ENCODE measurements around the gene EGFLAM. TPM values are rescaled to one million over a fixed set of nuclear protein-coding genes. Genes with fewer than 3 reads are reported as not detected.
A peak's percentile ranks its signal among the peaks of the same experiment; 100 is the strongest.

Gene EGFLAM
- total and polyA plus RNA-seq, 9 of the 15 experiments (the other 6 are each of a cell fraction or from before 2014, with no cell fraction given): 0.09 to 2.5 (median 1.0) TPM

DNA sequence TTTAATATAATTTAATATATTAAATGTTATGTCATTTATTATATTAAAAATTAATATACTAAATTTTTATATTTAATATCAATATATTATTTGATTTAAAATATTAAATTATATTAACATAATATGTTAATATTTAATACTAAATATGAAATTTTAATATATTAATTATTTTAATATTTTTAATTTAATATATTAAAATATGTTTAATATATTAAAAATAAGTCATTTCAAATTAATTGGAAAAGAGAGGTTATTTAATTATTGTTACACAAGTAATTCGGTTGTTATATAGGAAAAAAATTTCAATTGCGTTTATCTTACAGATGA lies 183.9 kb downstream of the EGFLAM start:
- Histone ChIP-seq H3K9me3 (replicated peaks; ENCODE audit: control insufficient read depth, insufficient read depth, low read depth, low read length) (no peaks in the 10 kb centered on the region), H3K4me2 (ENCODE audit: insufficient read depth, low read length) (no peak overlapping the region), H3K4me3 (no peak overlapping the region), H3K79me2 (ENCODE audit: control insufficient read depth, insufficient read depth, low read length) (no peaks in the 10 kb centered on the region), H3K4me1 (replicated peaks in 1 of 2; ENCODE audit: control insufficient read depth in 2 of 2, insufficient read depth in 2 of 2, low read length in 2 of 2) (peaks cover 0 to 6% of the 10 kb centered on the region in 2 experiments; a peak in 1 of 5 replicates), H3K9ac (ENCODE audit: insufficient read depth in 1 of 2, low read depth in 2 of 2, low read length in 2 of 2) (no peak overlapping the region), H4K20me1 (replicated peaks; ENCODE audit: control insufficient read depth, insufficient read depth, low read length) (no peaks in the 10 kb centered on the region), H3K36me3 (ENCODE audit: control insufficient read depth, insufficient read depth, low read length) (no peaks in the 10 kb centered on the region), H3K27ac (ENCODE audit: extremely low read depth, low read depth, low read length) (no peak overlapping the region), H3K9me1 (ENCODE audit: control insufficient read depth, insufficient read depth, low read length) (no peaks in the 10 kb centered on the region), H3K27me3 (ENCODE audit: control insufficient read depth in 2 of 2, insufficient read depth in 2 of 2, low read length in 2 of 2) (peaks cover 8 to 30% of the 10 kb centered on the region in 2 experiments; a peak in 3 of 5 replicates), H2AFZ (ENCODE audit: low read depth, low read length) (no peak overlapping the region)
- no peak for DNase-seq (ENCODE audit: extremely low read depth in 1 of 4, low spot score in 3 of 4)
- TF ChIP-seq ZNF696 (CRISPR knock-in tag; conservative IDR thresholded peaks at IDR 0.05): no peak
- peak; percentile 56; the same call in 1 of the 2 replicates for TF ChIP-seq ZNF274 (IDR thresholded peaks at IDR 0.05; ENCODE audit: borderline replicate concordance, low read depth, low read length)
- FAIRE-seq: no peak
- no TSS peak for BruUV-seq (replicated peaks)
- ATAC-seq: no peak
- intact Hi-C loops (cut with micrococcal nuclease) (loop anchor here (10.0 kb wide), 1 partner anchor 643 kb away; no protein-coding TSS in a partner anchor), in situ Hi-C loops (cut with MboI) (no loop called here)
- 7% methylated on average over 2 of the region's 2 CpGs for WGBS (ENCODE audit: insufficient coverage, low coverage, missing lambda C conversion rate)
- POLR2A ChIA-PET: interaction anchor here (0.6 to 1.2 kb wide), 8 partner anchors 8 to 368 kb away, joined by 3 to 8 read pairs (median 4); no protein-coding TSS in a partner anchor
- CTCF ChIA-PET (ENCODE audit: low intra/inter-chr PET ratio): interaction anchor here (0.6 to 2.1 kb wide), 5 partner anchors 109 to 480 kb away, joined by 3 to 19 read pairs (median 5); no protein-coding TSS in a partner anchor

DNA sequence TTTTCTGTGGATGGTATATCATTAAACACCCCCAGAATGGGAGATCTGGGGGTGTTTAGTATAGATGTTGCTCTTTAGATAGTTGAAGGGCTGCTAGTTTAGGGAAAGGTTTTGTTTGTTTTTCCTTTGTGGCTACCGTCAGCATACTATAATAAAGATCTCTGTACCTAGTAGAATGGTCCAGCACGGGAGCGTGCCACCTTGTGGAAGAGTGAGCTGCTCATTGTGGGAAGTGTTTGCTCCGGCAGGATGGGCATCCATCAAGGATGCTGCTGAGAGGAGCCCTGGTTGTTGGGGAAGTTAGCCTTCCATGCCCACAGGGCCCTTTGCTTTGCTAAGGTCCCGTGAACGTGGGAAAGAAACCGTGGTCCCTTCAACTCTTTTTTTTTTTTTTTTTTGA lies 185.0 kb downstream of the EGFLAM start:
- peaks cover 4 to 25% of the 10 kb centered on the region in 2 experiments; a peak in 4 of 5 replicates for H3K27me3 ChIP-seq (ENCODE audit: control insufficient read depth in 2 of 2, insufficient read depth in 2 of 2, low read length in 2 of 2)
- no peaks in the 10 kb centered on the region for H3K79me2 ChIP-seq (ENCODE audit: control insufficient read depth, insufficient read depth, low read length)
- H3K36me3 ChIP-seq (ENCODE audit: control insufficient read depth, insufficient read depth, low read length): no peaks in the 10 kb centered on the region
- no peak for FAIRE-seq
- 0 out of 4 replicates have a peak, but pooled peaks of 1 of the 2 experiments have one; percentile 13 for TF ChIP-seq RAD21 (CRISPR knock-in tag; conservative IDR thresholded peaks at IDR 0.05 in 1 of 2, IDR thresholded peaks at IDR 0.05 in 1 of 2)
- peak in 1 of 2 experiments; percentile 45; a peak in 1 of 4 replicates for TF ChIP-seq RCOR1 (IDR thresholded peaks at IDR 0.05; ENCODE audit: borderline replicate concordance in 1 of 2, low read depth in 2 of 2, low read length in 2 of 2)
- no peak for TF ChIP-seq RHOXF2B (CRISPR knock-in tag; conservative IDR thresholded peaks at IDR 0.05)
- TF ChIP-seq, protein P1, sequence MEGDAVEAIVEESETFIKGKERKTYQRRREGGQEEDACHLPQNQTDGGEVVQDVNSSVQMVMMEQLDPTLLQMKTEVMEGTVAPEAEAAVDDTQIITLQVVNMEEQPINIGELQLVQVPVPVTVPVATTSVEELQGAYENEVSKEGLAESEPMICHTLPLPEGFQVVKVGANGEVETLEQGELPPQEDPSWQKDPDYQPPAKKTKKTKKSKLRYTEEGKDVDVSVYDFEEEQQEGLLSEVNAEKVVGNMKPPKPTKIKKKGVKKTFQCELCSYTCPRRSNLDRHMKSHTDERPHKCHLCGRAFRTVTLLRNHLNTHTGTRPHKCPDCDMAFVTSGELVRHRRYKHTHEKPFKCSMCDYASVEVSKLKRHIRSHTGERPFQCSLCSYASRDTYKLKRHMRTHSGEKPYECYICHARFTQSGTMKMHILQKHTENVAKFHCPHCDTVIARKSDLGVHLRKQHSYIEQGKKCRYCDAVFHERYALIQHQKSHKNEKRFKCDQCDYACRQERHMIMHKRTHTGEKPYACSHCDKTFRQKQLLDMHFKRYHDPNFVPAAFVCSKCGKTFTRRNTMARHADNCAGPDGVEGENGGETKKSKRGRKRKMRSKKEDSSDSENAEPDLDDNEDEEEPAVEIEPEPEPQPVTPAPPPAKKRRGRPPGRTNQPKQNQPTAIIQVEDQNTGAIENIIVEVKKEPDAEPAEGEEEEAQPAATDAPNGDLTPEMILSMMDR (IDR thresholded peaks at IDR 0.05 in 2 of 3, conservative IDR thresholded peaks at IDR 0.05 in 1 of 3; ENCODE audit: insufficient read depth in 2 of 3, low read depth in 1 of 3, low read length in 3 of 3): peak in 2 of 3 experiments; percentile 19 to 23; a peak in 1 of 6 replicates
- no peaks in the 10 kb centered on the region for H4K20me1 ChIP-seq (replicated peaks; ENCODE audit: control insufficient read depth, insufficient read depth, low read length)
- CTCF ChIA-PET (ENCODE audit: low intra/inter-chr PET ratio): interaction anchor here (0.6 to 1.5 kb wide), 3 partner anchors 12 to 479 kb away, joined by 3 to 5 read pairs (median 4); no protein-coding TSS in a partner anchor
- POLR2A ChIA-PET: no interaction called here
- WGBS (ENCODE audit: insufficient coverage, low coverage, missing lambda C conversion rate): 8% methylated on average over 7 of the region's 7 CpGs
- H3K27ac ChIP-seq (ENCODE audit: extremely low read depth, low read depth, low read length): no peak overlapping the region
- no peaks in the 10 kb centered on the region for H3K9me3 ChIP-seq (replicated peaks; ENCODE audit: control insufficient read depth, insufficient read depth, low read depth, low read length)
- no peak overlapping the region for H3K4me2 ChIP-seq (ENCODE audit: insufficient read depth, low read length)
- peaks cover 0 to 6% of the 10 kb centered on the region in 2 experiments; a peak in 1 of 5 replicates for H3K4me1 ChIP-seq (replicated peaks in 1 of 2; ENCODE audit: control insufficient read depth in 2 of 2, insufficient read depth in 2 of 2, low read length in 2 of 2)
- H3K9ac ChIP-seq (ENCODE audit: insufficient read depth in 1 of 2, low read depth in 2 of 2, low read length in 2 of 2): no peak overlapping the region
- intact Hi-C loops (cut with micrococcal nuclease): loop anchor here (10.0 kb wide), 1 partner anchor 641 kb away; no protein-coding TSS in a partner anchor
- H3K4me3 ChIP-seq: no peak overlapping the region
- BruUV-seq (replicated peaks): no TSS peak
- H2AFZ ChIP-seq (ENCODE audit: low read depth, low read length): no peak overlapping the region
- no peak for ATAC-seq
- in situ Hi-C loops (cut with MboI): no loop called here
- DNase-seq (ENCODE audit: extremely low read depth in 1 of 4, low spot score in 3 of 4): peak in 1 of 4 experiments; percentile 12
- no peaks in the 10 kb centered on the region for H3K9me1 ChIP-seq (ENCODE audit: control insufficient read depth, insufficient read depth, low read length)

Measured in K562 (cell line).